ENCODE measurements around the gene USP30. TPM values are rescaled to one million over a fixed set of nuclear protein-coding genes. Genes with fewer than 3 reads are reported as not detected.

Gene USP30
- total and polyA plus RNA-seq, 10 of the 15 experiments (the other 5 are each of a cell fraction or from before 2014, with no cell fraction given) = 2.1 to 16.2 (median 6.4) TPM

DNA sequence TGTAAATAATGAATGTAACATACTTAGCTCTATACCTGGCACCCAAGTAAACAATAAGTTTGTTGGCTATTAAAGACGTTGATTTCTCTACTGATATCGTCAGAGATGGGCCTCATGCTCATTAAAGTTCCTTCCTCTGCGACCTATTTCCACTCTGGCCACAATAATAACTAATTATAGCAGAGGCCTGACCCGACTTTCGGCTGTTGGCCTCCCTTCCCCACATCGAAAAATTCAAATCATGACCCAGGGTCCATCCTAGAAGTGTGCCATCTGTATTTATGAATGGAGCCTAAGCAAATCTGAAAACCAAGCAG is 321 bp upstream of the USP30 start (continued):
- TF ChIP-seq SMAD1 (IDR thresholded peaks at IDR 0.05; ENCODE audit: low read depth, partially characterized antibody) = no peak
- TF ChIP-seq E4F1 (IDR thresholded peaks at IDR 0.05; ENCODE audit: borderline replicate concordance, partially characterized antibody) = no peak

DNA sequence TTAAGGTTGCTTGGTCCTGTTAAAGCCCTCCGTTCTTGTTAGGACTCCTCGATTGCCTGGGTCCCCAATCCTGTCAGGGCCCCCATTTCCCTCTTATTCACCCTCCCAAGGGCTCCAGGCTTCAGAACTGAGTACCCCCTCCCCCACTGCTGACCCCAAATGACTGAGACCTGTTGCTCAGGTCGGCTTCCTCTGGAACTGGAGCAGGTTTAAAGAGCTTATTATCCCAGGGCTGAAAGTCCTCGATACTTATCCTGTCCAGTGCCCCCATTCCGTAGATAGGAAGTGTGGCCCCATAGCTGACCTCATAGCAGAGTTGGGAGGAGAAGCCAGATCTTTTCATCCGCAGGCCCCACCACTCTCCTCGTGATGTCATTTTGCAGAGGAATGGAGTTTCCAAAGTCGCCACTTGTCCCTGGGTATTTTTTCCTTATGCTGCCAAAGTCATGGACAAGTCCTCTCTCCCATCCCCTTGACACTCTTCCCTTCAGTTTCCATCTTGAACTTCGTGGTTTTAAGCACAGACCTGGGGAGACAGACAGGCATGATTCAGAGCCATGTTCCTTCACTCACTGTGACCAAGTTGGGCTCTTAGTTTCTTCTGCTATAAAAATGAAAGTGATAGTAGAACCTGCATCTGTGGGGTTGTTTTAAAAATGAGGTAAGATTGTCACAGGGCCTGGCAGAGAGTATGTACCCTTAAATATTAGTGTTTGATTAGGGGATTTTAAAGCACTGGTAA is 1.2 kb downstream of the USP30 start:
- H3K27ac ChIP-seq (ENCODE audit: control insufficient read depth, insufficient read depth) = peak overlapping the region; percentile 89
- peaks cover 8% of the 10 kb centered on the region; the same call in 1 of the 2 replicates for H3K4me1 ChIP-seq (ENCODE audit: control insufficient read depth, insufficient read depth, low read length)
- H4K20me1 ChIP-seq (ENCODE audit: control insufficient read depth, insufficient read depth) = no peaks in the 10 kb centered on the region
- ChIA-PET RAD21 (ENCODE audit: unreplicated experiment) (no interaction called here), CTCF (interaction anchor here (4.0 kb wide), 1 partner anchor 39 kb away, joined by 33 read pairs; the partner anchor contains the start of gene ALKBH2), POLR2A (interaction anchor here (1.1 to 1.5 kb wide), 2 partner anchors 41 to 196 kb away, joined by 3 read pairs; partner anchors contain the start of gene SSH1), SMC1A (ENCODE audit: uncharacterized antibody, unreplicated experiment) (interaction anchor here (0.6 to 2.1 kb wide), 5 partner anchors 10 to 389 kb away, joined by 3 to 5 read pairs (median 3); no protein-coding TSS in a partner anchor)
- H3K79me2 ChIP-seq (ENCODE audit: control insufficient read depth, insufficient read depth, low read length) = peaks cover 14% of the 10 kb centered on the region
- peak overlapping the region; percentile 83 for H3K4me3 ChIP-seq
- H3K27me3 ChIP-seq (replicated peaks in 1 of 2; ENCODE audit: control insufficient read depth in 2 of 2, insufficient read depth in 2 of 2, low read length in 1 of 2) = no peaks in the 10 kb centered on the region
- H3K36me3 ChIP-seq (ENCODE audit: control insufficient read depth in 2 of 2, insufficient read depth in 2 of 2, low read length in 1 of 2) = no peaks in the 10 kb centered on the region
- intact Hi-C loops (cut with micrococcal nuclease; ENCODE audit: unreplicated experiment) = loop anchor here (2.0 kb wide), 1 partner anchor 39 kb away; the partner anchor contains the start of gene ALKBH2
- DNase-seq (ENCODE audit: low read depth, low spot score) (peak; percentile 28), ATAC-seq (peak; percentile 81), FAIRE-seq (peak; percentile 71)
- peak overlapping the region; percentile 80 for H3K4me2 ChIP-seq (ENCODE audit: control insufficient read depth, insufficient read depth)
- peak overlapping the region; percentile 76 for H2AFZ ChIP-seq (ENCODE audit: control insufficient read depth, low read depth, low read length)
- in situ Hi-C loops (cut with MboI) = no loop called here
- WGBS (ENCODE audit: insufficient coverage, insufficient replicate concordance, low lambda C conversion rate, missing lambda C conversion rate) = under 1% methylated on average over 9 of the region's 9 CpGs
- BruUV-seq (replicated peaks) = TSS peak; percentile 95
- H3K9ac ChIP-seq (ENCODE audit: control insufficient read depth, insufficient read depth, low read length) = peak overlapping the region; percentile 72
- H3K9me3 ChIP-seq (replicated peaks; ENCODE audit: control insufficient read depth, insufficient read depth, low read length) = no peaks in the 10 kb centered on the region
- TF ChIP-seq, protein P1, sequence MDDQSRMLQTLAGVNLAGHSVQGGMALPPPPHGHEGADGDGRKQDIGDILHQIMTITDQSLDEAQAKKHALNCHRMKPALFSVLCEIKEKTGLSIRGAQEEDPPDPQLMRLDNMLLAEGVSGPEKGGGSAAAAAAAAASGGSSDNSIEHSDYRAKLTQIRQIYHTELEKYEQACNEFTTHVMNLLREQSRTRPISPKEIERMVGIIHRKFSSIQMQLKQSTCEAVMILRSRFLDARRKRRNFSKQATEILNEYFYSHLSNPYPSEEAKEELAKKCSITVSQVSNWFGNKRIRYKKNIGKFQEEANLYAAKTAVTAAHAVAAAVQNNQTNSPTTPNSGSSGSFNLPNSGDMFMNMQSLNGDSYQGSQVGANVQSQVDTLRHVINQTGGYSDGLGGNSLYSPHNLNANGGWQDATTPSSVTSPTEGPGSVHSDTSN (IDR thresholded peaks at IDR 0.05; ENCODE audit: insufficient replicate concordance, low read depth, low read length) = no peak
- no peak for TF ChIP-seq SREBF2 (IDR thresholded peaks at IDR 0.05; ENCODE audit: low read length)
- TF ChIP-seq SRF (IDR thresholded peaks at IDR 0.05; ENCODE audit: low read depth in 2 of 2, low read length in 2 of 2) = no peak
- TF ChIP-seq ESRRA (IDR thresholded peaks at IDR 0.05; ENCODE audit: low read length) = no peak
- TF ChIP-seq POLR2AphosphoS5 (IDR thresholded peaks at IDR 0.05; ENCODE audit: low read length) = 0 out of 2 replicates have a peak, but pooled peaks have one; percentile 38
- no peak for TF ChIP-seq CTCF (IDR thresholded peaks at IDR 0.05 in 2 of 3, conservative IDR thresholded peaks at IDR 0.05 in 1 of 3; ENCODE audit: control insufficient read depth in 2 of 3, extremely low read depth in 1 of 3, insufficient read depth in 1 of 3, low read depth in 3 of 3, low read length in 3 of 3)
- TF ChIP-seq HSF1 (IDR thresholded peaks at IDR 0.05; ENCODE audit: low read depth, low read length) = no peak
- TF ChIP-seq EGR1 (IDR thresholded peaks at IDR 0.05; ENCODE audit: borderline replicate concordance in 1 of 2, low read depth in 2 of 2, low read length in 2 of 2) = no peak

Measured in GM12878 (cell line).